IMR-90 (cell line): Measurements from ENCODE around the gene AIF1. TPM values are rescaled to one million over a fixed set of nuclear protein-coding genes. Genes with fewer than 3 reads are reported as not detected.

ENCODE experiments used
- ATAC-seq: fragments of 200-7000 bp; cut with Tn5 transposase; 2 replicates; pipeline ENCODE4 v1.9.1; 2020; ENCODE audit warnings: low read depth, mild to moderate bottlenecking, moderate library complexity
- BruUV-seq: library from RNA; stranded (reverse); fragments of 400-500 nt; replicated peaks from 2 replicates; lab custom pipeline; 2021; lab: Mats Ljungman, UMichigan
- CTCF ChIA-PET: fragments of 300-600 bp; formaldehyde crosslinking; extraction: SDS; loops from one replicate; lab custom pipeline; 2021; ENCODE audit warnings: antibody characterized with exemption; lab: Yijun Ruan, JAX
- POLR2A ChIA-PET: fragments of 300-600 bp; sonication (Branson Sonifier 250); formaldehyde crosslinking; loops from one replicate; lab custom pipeline; 2022; ENCODE audit warnings: antibody characterized with exemption; ENCODE audit not compliant: unreplicated experiment; lab: Charles Lee
- DNase-seq: peaks from one replicate; pipeline ENCODE4 v3.0.0; 2013
- H2AFZ ChIP-seq: replicated peaks from 2 replicates; pipeline ENCODE3; 2013; ENCODE audit warnings: low read length, mild to moderate bottlenecking; ENCODE audit not compliant: poor library complexity
- H2AK5ac ChIP-seq: 2 replicates; pipeline ENCODE4 v1.6.1; 2013; ENCODE audit warnings: low read depth, low read length, inconsistent platforms
- H2AK9ac ChIP-seq: replicated peaks from 2 replicates; pipeline ENCODE3; 2013; ENCODE audit warnings: mild to moderate bottlenecking, low read depth, low read length, moderate library complexity; ENCODE audit not compliant: poor library complexity
- H2BK120ac ChIP-seq: 2 replicates; pipeline ENCODE4 v1.6.1; 2013; ENCODE audit warnings: low read depth, low read length, inconsistent platforms
- H2BK15ac ChIP-seq: 3 replicates; pipeline ENCODE4 v1.6.1; 2013; ENCODE audit warnings: low read depth, low read length, inconsistent platforms
- H2BK20ac ChIP-seq: 2 replicates; pipeline ENCODE4 v1.6.1; 2013; ENCODE audit warnings: low read depth, mild to moderate bottlenecking, inconsistent platforms, low read length, moderate library complexity
- H2BK5ac ChIP-seq: 2 replicates; pipeline ENCODE4 v1.6.1; 2013; ENCODE audit warnings: mild to moderate bottlenecking, low read depth, low read length, inconsistent platforms; ENCODE audit not compliant: poor library complexity, severe bottlenecking
- H3K14ac ChIP-seq: replicated peaks from 2 replicates; pipeline ENCODE4 v1.6.1; 2013; ENCODE audit warnings: low read depth, low read length, inconsistent platforms
- H3K18ac ChIP-seq: 2 replicates; pipeline ENCODE4 v1.6.1; 2013; ENCODE audit warnings: low read depth, low read length, control low read depth
- H3K23ac ChIP-seq: 2 replicates; pipeline ENCODE4 v1.6.1; 2013; ENCODE audit warnings: low read depth, low read length, inconsistent platforms
- H3K27ac ChIP-seq: 2 replicates; pipeline ENCODE4 v1.5.1; 2013; ENCODE audit warnings: mild to moderate bottlenecking, control low read depth, low read length; ENCODE audit not compliant: insufficient read depth
- H3K27me3 ChIP-seq: 2 replicates; pipeline ENCODE4 v1.6.1; 2013; ENCODE audit warnings: low read length; ENCODE audit not compliant: control insufficient read depth, insufficient read depth
- H3K36me3 ChIP-seq: 2 replicates; pipeline ENCODE4 v1.6.1; 2013; ENCODE audit warnings: low read length, mixed read lengths; ENCODE audit not compliant: control insufficient read depth, insufficient read depth
- H3K4ac ChIP-seq: 2 replicates; pipeline ENCODE4 v1.6.1; 2013; ENCODE audit warnings: low read depth, low read length, inconsistent platforms
- H3K4me1 ChIP-seq: 2 replicates; pipeline ENCODE4 v1.6.1; 2013; ENCODE audit warnings: low read length, mixed read lengths; ENCODE audit not compliant: control insufficient read depth, insufficient read depth
- H3K4me2 ChIP-seq: 2 replicates; pipeline ENCODE4 v1.6.1; 2013; ENCODE audit warnings: low read depth, mild to moderate bottlenecking, control low read depth, low read length, moderate library complexity
- H3K4me3 ChIP-seq: 2 replicates; pipeline ENCODE4 v1.5.1; 2013; ENCODE audit warnings: low read depth, mild to moderate bottlenecking, control low read depth, low read length, moderate library complexity; ENCODE audit not compliant: insufficient read depth
- H3K56ac ChIP-seq: 2 replicates; pipeline ENCODE4 v1.6.1; 2013; ENCODE audit warnings: low read length, inconsistent platforms; ENCODE audit not compliant: insufficient read depth; ENCODE audit errors: extremely low read depth
- H3K79me1 ChIP-seq, 2 experiments: 2 replicates each; pipeline ENCODE4 v1.6.1; 2013; ENCODE audit warnings: low read length in 2 of 2, inconsistent platforms in 1 of 2, low read depth in 1 of 2
- H3K9ac ChIP-seq: 2 replicates; pipeline ENCODE4 v1.6.1; 2013; ENCODE audit warnings: low read depth, low read length, control low read depth
- H3K9me1 ChIP-seq: 2 replicates; pipeline ENCODE4 v1.6.1; 2013; ENCODE audit warnings: low read length, inconsistent platforms; ENCODE audit not compliant: insufficient read depth
- H3K9me3 ChIP-seq: 2 replicates; pipeline ENCODE4 v1.6.1; 2013; ENCODE audit warnings: low read length; ENCODE audit not compliant: control insufficient read depth, insufficient read depth
- H4K20me1 ChIP-seq: 2 replicates; pipeline ENCODE4 v1.6.1; 2013; ENCODE audit warnings: low read length, inconsistent platforms; ENCODE audit not compliant: insufficient read depth
- H4K5ac ChIP-seq: 2 replicates; pipeline ENCODE4 v1.6.1; 2013; ENCODE audit warnings: mild to moderate bottlenecking, low read depth, low read length, control low read depth
- H4K8ac ChIP-seq, 2 experiments: 2 replicates each; pipeline ENCODE4 v1.6.1; 2013; ENCODE audit warnings: low read depth in 2 of 2, low read length in 2 of 2, control low read depth in 1 of 2, inconsistent platforms in 1 of 2
- H4K91ac ChIP-seq: 2 replicates; pipeline ENCODE4 v1.6.1; 2013; ENCODE audit warnings: low read depth, low read length, inconsistent platforms; ENCODE audit not compliant: insufficient read depth
- BHLHE40 ChIP-seq: fragments of 150-350 bp; IDR thresholded peaks from 2 replicates; pipeline ENCODE4 v1.6.1; 2016; ENCODE audit warnings: mild to moderate bottlenecking, low read depth, low read length
- CEBPB ChIP-seq: IDR thresholded peaks from 2 replicates; pipeline ENCODE4 v1.6.1; 2012; ENCODE audit warnings: low read depth, low read length, improper control_type of control experiment
- CHD1 ChIP-seq: IDR thresholded peaks from 2 replicates; pipeline ENCODE4 v1.6.1; 2012; ENCODE audit warnings: low read depth, low read length, improper control_type of control experiment
- FOS ChIP-seq: fragments of 150-350 bp; IDR thresholded peaks from 2 replicates; pipeline ENCODE4 v1.6.1; 2016; ENCODE audit warnings: low read depth, low read length
- MAFK ChIP-seq: IDR thresholded peaks from 2 replicates; pipeline ENCODE4 v1.6.1; 2012; ENCODE audit warnings: low read depth, low read length, improper control_type of control experiment
- MXI1 ChIP-seq: IDR thresholded peaks from 2 replicates; pipeline ENCODE4 v1.6.1; 2012; ENCODE audit warnings: low read depth, mild to moderate bottlenecking, low read length, moderate library complexity, borderline replicate concordance
- NFE2L2 ChIP-seq: fragments of 150-350 bp; IDR thresholded peaks from 2 replicates; pipeline ENCODE4 v1.6.1; 2016; ENCODE audit warnings: low read depth, mild to moderate bottlenecking, low read length
- POLR2A ChIP-seq: IDR thresholded peaks from 2 replicates; pipeline ENCODE4 v1.6.1; 2012; ENCODE audit warnings: mild to moderate bottlenecking, low read depth, low read length
- RAD21 ChIP-seq: IDR thresholded peaks from 2 replicates; pipeline ENCODE4 v1.6.1; 2012; ENCODE audit warnings: low read length, improper control_type of control experiment
- RCOR1 ChIP-seq: IDR thresholded peaks from 2 replicates; pipeline ENCODE4 v1.6.1; 2012; ENCODE audit warnings: mild to moderate bottlenecking, low read length, improper control_type of control experiment; ENCODE audit not compliant: insufficient replicate concordance
- RFX5 ChIP-seq: IDR thresholded peaks from 2 replicates; pipeline ENCODE4 v1.8.0; 2012; ENCODE audit warnings: low read depth, mild to moderate bottlenecking, low read length, moderate library complexity
- WGBS, 2 experiments: methylation state at CpG; one replicate each; pipeline versions ENCODE4 v1.1.5 to v1.1.7; 2013; ENCODE audit warnings: missing lambda C conversion rate in 2 of 2; ENCODE audit not compliant: insufficient read length in 1 of 2; ENCODE audit errors: extremely low coverage in 2 of 2; 5-methylcytosine and 5-hydroxymethylcytosine counted together
- dilution Hi-C: fragments of 300-500 bp; cut with HindIII; formaldehyde crosslinking; loops from one replicate; pipeline ENCODE4 v1.14.3; 2018; ENCODE audit warnings: low sequenced_read_pairs; ENCODE audit not compliant: unreplicated experiment
- in situ Hi-C: fragments of 300-500 bp; cut with MboI; formaldehyde crosslinking; loops from 3 replicates; pipeline ENCODE4 v1.14.3; 2019; ENCODE audit warnings: low sequenced_read_pairs, inconsistent platforms, mixed read lengths
- intact Hi-C: fragments of 100-400 bp; cut with micrococcal nuclease; formaldehyde crosslinking; loops from 2 replicates; pipeline ENCODE4 v1.10.0; 2022
- polyA plus RNA-seq, 3 experiments: library from polyadenylated mRNA; depleted of rRNA; stranded (reverse); fragments of >200 nt; gene quantifications; 2 replicates each; pipeline ENCODE4 v1.2.3, GENCODE V29; 2012; ENCODE audit warnings: low replicate concordance in 1 of 3
- total RNA-seq: library from RNA; depleted of rRNA; stranded (reverse); fragments of >200 nt; gene quantifications from 2 replicates; pipeline ENCODE4 v1.2.3, GENCODE V29; 2012
- TF ChIP-seq, protein P1 (sequence below): fragments of 150-350 bp; IDR thresholded peaks from 2 replicates; pipeline ENCODE4 v1.6.1; 2017; ENCODE audit warnings: mild to moderate bottlenecking, antibody characterized with exemption, low read length, low read depth
- TF ChIP-seq, protein P2 (sequence below): conservative IDR thresholded peaks from 2 replicates; pipeline ENCODE4 v1.5.1; 2012; ENCODE audit warnings: mild to moderate bottlenecking, low read depth, low read length, improper control_type of control experiment

AIF1 gene
- total and polyA plus RNA-seq, 2 of the 4 experiments (the other 2 are of a cell fraction) = not detected

DNA sequence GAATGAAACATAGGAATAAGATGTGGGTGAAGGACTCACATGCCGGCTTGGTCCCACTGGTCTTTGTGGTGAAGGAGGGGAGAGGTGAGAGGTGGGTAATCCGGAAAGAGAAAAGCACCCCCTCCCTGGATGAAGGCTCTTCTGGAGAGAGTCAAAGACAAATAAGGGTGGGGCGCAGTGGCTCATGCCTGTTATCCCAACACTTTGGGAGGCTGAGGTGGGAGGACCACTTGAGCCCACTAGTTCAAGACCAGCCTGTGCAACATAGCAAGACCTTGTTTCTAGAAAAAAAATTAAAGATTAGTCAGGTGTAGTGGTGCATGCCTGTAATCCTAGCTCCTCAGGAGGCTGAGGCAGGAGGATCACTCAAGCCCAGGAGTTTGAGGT is 35.9 kb upstream of the AIF1 start:
- H3K4me1 ChIP-seq = peaks cover 4% of the 10 kb centered on the region; the same call in 1 of the 2 replicates
- intact Hi-C loops (no loop called here), in situ Hi-C loops (no loop called here), dilution Hi-C loops (no loop called here)
- no peak for ATAC-seq
- H3K14ac ChIP-seq = no peak overlapping the region
- H3K4me2 ChIP-seq = no peak overlapping the region
- no peak overlapping the region for H2AK5ac ChIP-seq
- no CpG with 5 or more reads among the region's 3 CpGs for WGBS, 2 experiments
- H4K20me1 ChIP-seq = no peaks in the 10 kb centered on the region
- H3K4me3 ChIP-seq = no peak overlapping the region
- H2BK5ac ChIP-seq = no peak overlapping the region
- DNase-seq = no peak
- TF ChIP-seq, protein P1, sequence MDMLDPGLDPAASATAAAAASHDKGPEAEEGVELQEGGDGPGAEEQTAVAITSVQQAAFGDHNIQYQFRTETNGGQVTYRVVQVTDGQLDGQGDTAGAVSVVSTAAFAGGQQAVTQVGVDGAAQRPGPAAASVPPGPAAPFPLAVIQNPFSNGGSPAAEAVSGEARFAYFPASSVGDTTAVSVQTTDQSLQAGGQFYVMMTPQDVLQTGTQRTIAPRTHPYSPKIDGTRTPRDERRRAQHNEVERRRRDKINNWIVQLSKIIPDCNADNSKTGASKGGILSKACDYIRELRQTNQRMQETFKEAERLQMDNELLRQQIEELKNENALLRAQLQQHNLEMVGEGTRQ = no peak
- TF ChIP-seq CEBPB = no peak
- no peak for TF ChIP-seq RFX5
- TF ChIP-seq POLR2A = no peak
- no peak for TF ChIP-seq FOS
- no peak for TF ChIP-seq BHLHE40
- no peak for TF ChIP-seq NFE2L2
- no peak for TF ChIP-seq RAD21
- no peak for TF ChIP-seq MXI1
- no peak for TF ChIP-seq MAFK
- TF ChIP-seq RCOR1 = no peak
- TF ChIP-seq, protein P2, sequence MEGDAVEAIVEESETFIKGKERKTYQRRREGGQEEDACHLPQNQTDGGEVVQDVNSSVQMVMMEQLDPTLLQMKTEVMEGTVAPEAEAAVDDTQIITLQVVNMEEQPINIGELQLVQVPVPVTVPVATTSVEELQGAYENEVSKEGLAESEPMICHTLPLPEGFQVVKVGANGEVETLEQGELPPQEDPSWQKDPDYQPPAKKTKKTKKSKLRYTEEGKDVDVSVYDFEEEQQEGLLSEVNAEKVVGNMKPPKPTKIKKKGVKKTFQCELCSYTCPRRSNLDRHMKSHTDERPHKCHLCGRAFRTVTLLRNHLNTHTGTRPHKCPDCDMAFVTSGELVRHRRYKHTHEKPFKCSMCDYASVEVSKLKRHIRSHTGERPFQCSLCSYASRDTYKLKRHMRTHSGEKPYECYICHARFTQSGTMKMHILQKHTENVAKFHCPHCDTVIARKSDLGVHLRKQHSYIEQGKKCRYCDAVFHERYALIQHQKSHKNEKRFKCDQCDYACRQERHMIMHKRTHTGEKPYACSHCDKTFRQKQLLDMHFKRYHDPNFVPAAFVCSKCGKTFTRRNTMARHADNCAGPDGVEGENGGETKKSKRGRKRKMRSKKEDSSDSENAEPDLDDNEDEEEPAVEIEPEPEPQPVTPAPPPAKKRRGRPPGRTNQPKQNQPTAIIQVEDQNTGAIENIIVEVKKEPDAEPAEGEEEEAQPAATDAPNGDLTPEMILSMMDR = no peak
- no peak for TF ChIP-seq CHD1
- BruUV-seq = no TSS peak
- H2BK20ac ChIP-seq = no peak overlapping the region
- H3K27ac ChIP-seq = no peak overlapping the region
- ChIA-PET POLR2A (no interaction called here), CTCF (no interaction called here)
- H2AK9ac ChIP-seq = no peak overlapping the region
- no peak overlapping the region for H3K56ac ChIP-seq
- H3K4ac ChIP-seq = no peak overlapping the region
- H3K9me1 ChIP-seq = no peaks in the 10 kb centered on the region; the same call in 1 of the 2 replicates
- no peak overlapping the region for H4K8ac ChIP-seq
- no peaks in the 10 kb centered on the region for H3K36me3 ChIP-seq
- H3K27me3 ChIP-seq = peaks cover 19% of the 10 kb centered on the region
- no peaks in the 10 kb centered on the region for H3K9me3 ChIP-seq
- no peak overlapping the region for H4K91ac ChIP-seq
- no peak overlapping the region for H2AFZ ChIP-seq
- no peak overlapping the region for H2BK120ac ChIP-seq
- H3K79me1 ChIP-seq = no peaks in the 10 kb centered on the region
- no peak overlapping the region for H3K9ac ChIP-seq
- no peak overlapping the region for H4K5ac ChIP-seq
- H2BK15ac ChIP-seq = no peak overlapping the region
- no peak overlapping the region for H3K23ac ChIP-seq
- no peak overlapping the region for H3K18ac ChIP-seq
